Measurements from ENCODE around the gene RNF152.
"Not testable (repeated sequence)": the region's sequence is repeated elsewhere in the genome, so short reads cannot be mapped to it uniquely, and the experiment has no call there.

Gene RNF152

DNA sequence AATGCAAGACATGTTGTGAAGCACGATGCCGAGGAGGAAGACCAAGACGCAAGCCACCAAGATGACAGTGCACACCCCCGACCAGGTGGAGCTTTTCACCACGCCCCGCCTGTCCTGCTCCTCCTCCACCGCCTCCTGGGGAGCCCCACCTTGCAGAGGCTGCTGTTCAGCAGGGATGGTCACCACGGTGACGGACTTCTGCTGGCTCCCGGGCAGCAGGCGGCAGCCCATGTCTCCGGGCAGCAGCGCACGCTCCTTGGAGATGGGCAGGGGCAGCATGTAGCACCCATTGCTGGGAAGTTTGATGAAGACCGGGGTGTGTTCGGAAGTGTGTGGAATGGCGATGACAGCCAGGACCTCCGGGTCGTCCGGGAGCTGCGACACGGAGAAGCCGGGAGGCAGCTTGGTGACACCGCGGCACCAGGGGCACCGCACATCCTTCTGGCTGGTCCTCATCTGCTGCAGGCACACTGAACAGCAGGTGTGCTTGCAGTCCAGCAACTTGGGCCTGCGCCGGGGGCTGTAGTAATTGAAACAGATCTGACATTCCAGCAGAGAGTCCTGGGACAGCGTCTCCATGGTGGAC is 76.8 kb downstream of the RNF152 start:
- DNase-seq: no peak

DNA sequence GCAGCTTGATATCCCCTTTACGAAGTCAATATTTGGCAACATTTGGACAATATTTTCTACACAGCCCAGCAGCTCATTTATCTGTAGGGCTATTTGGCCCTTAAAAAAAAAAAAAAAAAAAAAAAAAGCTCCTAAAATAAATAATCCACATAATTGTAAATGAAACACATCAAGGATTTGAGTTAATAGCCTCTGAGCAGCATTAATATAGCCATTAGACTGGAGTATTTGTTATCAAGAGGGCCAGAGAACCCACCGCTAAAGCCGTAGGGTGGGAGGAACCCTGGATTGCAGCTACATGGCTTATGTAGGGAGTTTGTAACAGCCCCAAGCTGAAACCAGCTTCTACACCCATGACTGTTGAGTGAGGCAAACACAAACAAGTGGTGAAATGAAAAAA is 84.5 kb downstream of the RNF152 start:
- DNase-seq: no peak

GRCh38 chr18:61803393-61803792 is 89.4 kb downstream of the RNF152 start:
- no peak for DNase-seq

GRCh38 chr18:61797696-61798590 is 94.9 kb downstream of the RNF152 start:
- no peak for DNase-seq

GRCh38 chr18:61791031-61791430 is 101.8 kb downstream of the RNF152 start:
- DNase-seq: no peak

GRCh38 chr18:61787011-61787670 is 105.7 kb downstream of the RNF152 start:
- DNase-seq: not testable (repeated sequence)

DNA sequence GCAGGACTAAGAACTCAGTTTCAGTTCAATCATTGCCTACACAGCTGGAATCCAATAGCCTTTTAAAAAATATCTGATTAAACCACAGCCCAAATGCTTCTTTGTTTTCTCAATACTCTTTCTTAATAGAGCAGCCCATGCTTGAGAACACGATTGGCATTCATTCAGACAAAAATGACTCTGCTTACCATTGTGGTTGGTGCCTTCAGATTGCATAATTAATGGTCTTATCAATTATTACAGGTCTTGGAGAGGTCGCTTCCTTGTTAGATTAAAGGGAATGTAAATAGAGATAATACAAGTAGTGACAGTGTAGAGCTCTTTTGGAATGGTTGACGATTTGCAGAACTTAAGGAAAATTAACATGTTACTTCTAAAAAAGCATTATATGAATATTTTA is 107.2 kb downstream of the RNF152 start:
- DNase-seq: no peak

- no peak for DNase-seq
Measured at GRCh38 chr18:61784834-61785233, 108.0 kb downstream of the RNF152 start.

DNA sequence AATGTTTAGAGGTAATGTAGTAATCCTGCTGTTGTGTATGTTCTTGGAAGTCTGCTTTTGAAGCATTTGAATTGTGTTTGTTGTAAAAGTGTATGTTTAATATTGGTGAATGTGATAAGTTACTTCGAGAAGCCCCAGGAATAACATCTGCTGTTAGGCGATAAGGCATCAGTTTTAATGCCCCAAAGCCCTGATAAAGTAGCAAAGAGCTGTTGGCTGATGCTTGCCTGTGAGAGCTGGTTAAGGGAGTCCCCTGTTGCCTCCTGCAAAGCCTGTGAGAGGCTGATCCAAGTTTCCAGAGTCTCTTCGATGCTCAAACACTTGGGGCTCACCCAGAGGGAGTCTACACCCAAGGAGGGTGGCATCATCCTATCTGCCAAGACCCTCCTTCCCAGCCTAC is 110.3 kb downstream of the RNF152 start:
- no peak for DNase-seq

DNA sequence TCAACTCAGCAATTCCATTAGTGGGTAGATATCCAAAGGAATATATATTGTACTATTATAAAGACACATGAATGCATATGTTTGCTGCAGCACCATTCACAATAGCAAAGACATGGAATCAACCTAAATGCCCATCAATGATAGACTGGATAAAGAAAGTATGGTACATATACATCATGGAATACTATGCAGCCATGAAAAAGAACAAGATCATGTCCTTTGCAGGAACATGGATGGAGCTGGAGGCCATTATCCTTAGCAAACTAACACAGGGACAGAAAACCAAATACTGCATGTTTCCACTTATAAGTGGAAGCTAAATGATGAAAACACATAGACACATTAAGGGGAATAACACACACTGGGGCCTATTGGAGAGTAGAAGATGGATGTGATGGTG is 116.6 kb downstream of the RNF152 start:
- DNase-seq: not testable (repeated sequence)

DNA sequence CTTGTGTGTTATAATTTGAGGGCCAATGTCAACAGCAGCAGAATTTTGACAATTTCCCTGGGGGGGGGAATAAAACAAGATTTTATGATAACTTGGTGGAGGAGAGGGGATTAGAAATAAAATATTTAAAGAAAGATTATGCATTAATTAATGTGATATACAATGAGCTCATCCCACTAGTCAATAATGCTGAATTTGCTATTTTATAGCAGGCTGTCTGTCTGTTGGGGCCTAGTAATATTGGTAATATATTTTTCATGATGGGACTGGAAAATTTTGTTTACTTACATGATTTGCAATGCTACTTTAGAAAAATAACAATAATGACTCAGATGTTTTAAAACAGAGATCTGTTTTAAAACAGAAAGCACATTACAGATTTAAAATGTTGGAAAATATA is 118.0 kb downstream of the RNF152 start:
- no peak for DNase-seq

- no peak for DNase-seq
Measured at GRCh38 chr18:61772293-61772848, 120.4 kb downstream of the RNF152 start.

GRCh38 chr18:61771861-61772260 is 120.9 kb downstream of the RNF152 start:
- no peak for DNase-seq

GRCh38 chr18:61770279-61770678 is 122.5 kb downstream of the RNF152 start:
- DNase-seq: no peak

DNA sequence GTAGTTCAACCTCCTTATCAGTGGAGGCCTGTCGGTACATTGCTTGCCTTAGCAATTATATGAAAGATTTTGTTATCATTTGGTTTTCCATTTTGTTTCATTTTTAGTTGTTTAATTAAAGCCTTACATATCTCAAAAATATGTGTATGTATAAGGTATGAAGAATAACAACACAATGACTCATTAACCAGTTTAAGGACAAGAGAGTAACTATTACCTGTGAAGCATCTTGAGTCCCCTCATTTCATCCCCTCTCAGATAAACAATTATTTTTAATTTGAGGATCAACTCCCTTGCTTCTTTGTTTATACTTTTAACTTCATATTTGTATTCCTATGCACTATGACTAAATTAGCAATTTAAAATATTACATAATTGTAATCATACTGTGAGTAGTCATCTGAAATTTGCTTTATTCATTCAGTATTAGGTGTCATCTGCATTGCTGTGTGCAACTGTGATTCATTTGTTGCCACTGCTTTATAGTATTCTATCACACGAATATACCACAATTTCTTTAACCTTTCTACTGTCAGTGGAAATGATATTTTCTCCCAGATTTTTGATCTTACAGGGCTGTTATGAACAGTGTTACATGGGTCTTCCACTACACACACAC is 126.4 kb downstream of the RNF152 start:
- DNase-seq: no peak

- peak; percentile 81 for DNase-seq
Measured at GRCh38 chr18:61765097-61765496, 127.7 kb downstream of the RNF152 start.

DNA sequence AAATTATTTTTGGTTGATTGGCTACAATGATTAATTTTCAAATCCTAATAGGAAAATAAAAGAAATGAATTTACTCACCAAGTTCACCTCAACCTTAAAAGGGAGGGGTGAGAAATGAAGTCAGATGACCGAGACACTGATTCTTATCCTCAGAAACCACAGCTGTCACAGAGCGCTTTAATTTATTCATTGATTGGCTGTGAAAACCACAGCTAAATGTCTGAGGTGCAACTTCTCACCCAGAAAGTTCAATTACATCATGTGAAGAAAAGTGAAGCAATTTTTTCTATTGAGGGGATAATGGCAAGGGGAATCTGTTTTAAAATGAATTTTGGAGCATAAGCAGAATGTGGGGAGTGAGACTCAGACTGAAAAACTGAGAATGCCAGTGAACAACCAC is 128.4 kb downstream of the RNF152 start:
- DNase-seq: peak; percentile 51

GRCh38 chr18:61761875-61762274 is 130.9 kb downstream of the RNF152 start:
- no peak for DNase-seq
